ENCODE measurements around the gene RHOBTB1. TPM values are rescaled to one million over a fixed set of nuclear protein-coding genes. Genes with fewer than 3 reads are reported as not detected.
A peak's percentile ranks its signal among the peaks of the same experiment; 100 is the strongest.

The RHOBTB1 gene
- total RNA-seq, 1 experiment from 2014 or later = 2.5 TPM

GRCh38 chr10:60870416-60870728 lies 73.6 kb downstream of the RHOBTB1 start:
- no peaks in the 10 kb centered on the region for H3K27me3 ChIP-seq (ENCODE audit: insufficient read depth, low read length)
- Mint-ChIP-seq H3K4me3 (no peak overlapping the region), H3K36me3 (ENCODE audit: insufficient read depth in 1 of 3, low read depth in 3 of 3) (peaks cover 0 to 5% (median 3%) of the 10 kb centered on the region in 3 experiments; a peak in 2 of 7 replicates), H3K9me3 (no peaks in the 10 kb centered on the region), H3K4me1 (peaks cover 25 to 31% of the 10 kb centered on the region in 2 experiments), H3K27ac (peak overlapping the region in 2 of 3 experiments; percentile 73 to 79; a peak in 2 of 7 replicates), H3K27me3 (ENCODE audit: low read depth) (no peaks in the 10 kb centered on the region)
- no peak overlapping the region for H2BK5ac ChIP-seq (ENCODE audit: insufficient read length, low read length)
- H4K5ac ChIP-seq (ENCODE audit: insufficient read length, low read depth, low read length) = no peak overlapping the region
- no CpG with 5 or more reads among the region's 2 CpGs for WGBS (ENCODE audit: extremely low coverage, insufficient read length, low lambda C conversion rate)
- H3K9me3 ChIP-seq (ENCODE audit: control insufficient read depth, low read depth, low read length) = no peaks in the 10 kb centered on the region
- H2AK5ac ChIP-seq (ENCODE audit: insufficient read length, low read length) = no peak overlapping the region
- no peak overlapping the region for H3K4ac ChIP-seq (ENCODE audit: low read depth, low read length)
- no peaks in the 10 kb centered on the region for H3K79me2 ChIP-seq (ENCODE audit: insufficient read depth, low read length)
- no peak overlapping the region for H3K18ac ChIP-seq (ENCODE audit: insufficient read length, low read depth, low read length)
- H3K23me2 ChIP-seq (ENCODE audit: insufficient read length, low read depth, low read length, poor library complexity, severe bottlenecking) = no peaks in the 10 kb centered on the region
- no peak overlapping the region for H3K56ac ChIP-seq (ENCODE audit: insufficient read length, low read depth, low read length)
- no peak overlapping the region for H3K14ac ChIP-seq (ENCODE audit: insufficient read depth, low read length)
- H3K27ac ChIP-seq (ENCODE audit: insufficient read length, low read depth, low read length) = no peak overlapping the region
- no peak overlapping the region for H2BK12ac ChIP-seq (ENCODE audit: insufficient read length, low read depth, low read length)
- H3K9ac ChIP-seq (ENCODE audit: extremely low read depth, insufficient read length, low read length) = no peak overlapping the region
- no peak overlapping the region for H2BK20ac ChIP-seq (ENCODE audit: low read depth, low read length, poor library complexity, severe bottlenecking)
- no peaks in the 10 kb centered on the region for H3K79me1 ChIP-seq (ENCODE audit: insufficient read depth, low read depth, low read length, poor library complexity, severe bottlenecking)
- no peaks in the 10 kb centered on the region for H4K20me1 ChIP-seq (ENCODE audit: control insufficient read depth, insufficient read depth, insufficient read length)
- H4K91ac ChIP-seq (ENCODE audit: insufficient read length, low read depth, low read length) = no peak overlapping the region
- no peak overlapping the region for H3K23ac ChIP-seq (ENCODE audit: insufficient read length, low read depth, low read length)
- TF ChIP-seq CTCF (conservative IDR thresholded peaks at IDR 0.05) = peak; percentile 56
- no peak overlapping the region for H3T11ph ChIP-seq (ENCODE audit: low read length)
- no peak overlapping the region for H2BK120ac ChIP-seq (ENCODE audit: low read depth, low read length, poor library complexity, severe bottlenecking)
- H3K4me2 ChIP-seq (ENCODE audit: insufficient read depth, insufficient read length, low read length) = no peak overlapping the region
- H4K8ac ChIP-seq (replicated peaks; ENCODE audit: insufficient read length, low read depth, low read length) = no peak overlapping the region
- peak; percentile 48 for DNase-seq
- no peak overlapping the region for H2BK15ac ChIP-seq (ENCODE audit: low read depth, low read length)
- H2AFZ ChIP-seq (ENCODE audit: low read length) = no peak overlapping the region
- peaks cover 2% of the 10 kb centered on the region for H3K4me1 ChIP-seq (ENCODE audit: insufficient read depth, low read length)

Measured in H9 (cell line).